Common myeloid progenitor, CD34-positive (primary cell): ENCODE results near the gene SMOC2.

Experiments
- CTCF ChIA-PET: fragments of 350-600 bp; sonication (Branson Sonifier 250); formaldehyde crosslinking; loops from one replicate; lab custom pipeline; 2021; ENCODE audit warnings: antibody characterized with exemption; lab: Charles Lee
- POLR2A ChIA-PET: fragments of 350-600 bp; sonication (Branson Sonifier 250); formaldehyde crosslinking; loops from one replicate; lab custom pipeline; 2021; ENCODE audit warnings: antibody characterized with exemption; lab: Charles Lee
- DNase-seq, 3 donors: peaks; one replicate each; pipeline versions ENCODE4 v3.0.0 to v3.0.0-alpha.2; 2013
- H3K27ac ChIP-seq, 2 experiments: 1 replicate in 1 of 2; 2 replicates in 1 of 2; pipeline ENCODE4 v1.7.0; 2013; ENCODE audit warnings: inconsistent platforms in 2 of 2, low read length in 2 of 2, mild to moderate bottlenecking in 2 of 2, low read depth in 1 of 2, moderate library complexity in 1 of 2; ENCODE audit not compliant: severe bottlenecking in 2 of 2, insufficient read depth in 1 of 2, poor library complexity in 1 of 2
- H3K27me3 ChIP-seq, 5 experiments: replicated peaks in 2 of 5; 1 replicate in 3 of 5; 2 replicates in 2 of 5; pipeline versions ENCODE4 v1.6.1 to v1.7.0; 2013; ENCODE audit warnings: low read length in 4 of 5, mild to moderate bottlenecking in 2 of 5, moderate library complexity in 2 of 5, inconsistent platforms in 1 of 5; ENCODE audit not compliant: insufficient read depth in 5 of 5, control insufficient read depth in 4 of 5
- H3K36me3 ChIP-seq, 4 experiments: 1 replicate in 2 of 4; 2 replicates in 2 of 4; pipeline versions ENCODE4 v1.6.1 to v1.7.0; 2013; ENCODE audit warnings: low read length in 3 of 4, control low read depth in 1 of 4, mild to moderate bottlenecking in 1 of 4; ENCODE audit not compliant: control insufficient read depth in 4 of 4, insufficient read depth in 4 of 4
- H3K4me1 ChIP-seq, 4 experiments: 1 replicate in 3 of 4; 2 replicates in 1 of 4; pipeline versions ENCODE4 v1.6.1 to v1.7.1; 2013; ENCODE audit warnings: low read length in 3 of 4, mild to moderate bottlenecking in 3 of 4, control low read depth in 1 of 4, inconsistent platforms in 1 of 4, moderate library complexity in 1 of 4; ENCODE audit not compliant: control insufficient read depth in 4 of 4, insufficient read depth in 4 of 4; ENCODE audit errors: control extremely low read depth in 1 of 4
- H3K4me3 ChIP-seq, 7 experiments: 1 replicate in 4 of 7; 2 replicates in 3 of 7; pipeline versions ENCODE4 v1.5.1 to v1.7.0; 2013; ENCODE audit warnings: mild to moderate bottlenecking in 7 of 7, low read length in 6 of 7, moderate library complexity in 6 of 7, inconsistent platforms in 2 of 7, low read depth in 2 of 7, control low read depth in 1 of 7; ENCODE audit not compliant: insufficient read depth in 4 of 7, control insufficient read depth in 1 of 7; ENCODE audit errors: extremely low read depth in 1 of 7
- H3K9me3 ChIP-seq, 5 experiments: 1 replicate in 4 of 5; 2 replicates in 1 of 5; pipeline versions ENCODE4 v1.6.1 to v1.7.1; 2013; ENCODE audit warnings: low read length in 4 of 5, mild to moderate bottlenecking in 2 of 5, inconsistent platforms in 1 of 5, low read depth in 1 of 5, moderate library complexity in 1 of 5; ENCODE audit not compliant: control insufficient read depth in 4 of 5, insufficient read depth in 2 of 5; ENCODE audit errors: control extremely low read depth in 1 of 5
- WGBS: methylation state at CpG from one replicate; pipeline ENCODE4 v1.1.5; 2013; ENCODE audit not compliant: insufficient coverage; 5-methylcytosine and 5-hydroxymethylcytosine counted together

The SMOC2 gene

DNA sequence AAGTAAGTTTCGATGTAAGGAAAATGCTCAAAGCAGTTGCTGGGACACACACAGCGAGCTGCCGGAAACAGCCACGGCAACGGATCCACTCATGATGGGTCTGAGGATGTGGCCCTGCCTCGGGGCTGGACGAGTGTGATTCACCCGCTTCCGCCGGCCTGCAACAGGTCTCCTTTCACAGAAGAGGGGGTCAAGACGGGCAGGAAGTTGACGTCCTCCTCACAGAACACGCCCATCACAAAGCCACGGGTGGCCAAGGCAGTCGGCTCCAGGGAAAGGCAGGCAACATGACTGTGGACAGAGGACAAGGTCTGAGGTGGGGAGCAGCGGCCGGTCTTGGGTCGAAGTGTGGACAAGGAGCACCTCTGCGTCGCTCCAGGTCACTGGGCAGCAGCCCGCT lies 29.9 kb upstream of the SMOC2 start:
- DNase-seq: no peak
- no peaks in the 10 kb centered on the region for H3K36me3 ChIP-seq
- H3K9me3 ChIP-seq: no peaks in the 10 kb centered on the region
- WGBS: 95% methylated on average over 21 of the region's 21 CpGs
- peaks cover 0 to 10% (median 0%) of the 10 kb centered on the region in 5 experiments for H3K27me3 ChIP-seq
- no peak overlapping the region for H3K4me3 ChIP-seq
- ChIA-PET POLR2A (no interaction called here), CTCF (no interaction called here)
- H3K27ac ChIP-seq: no peak overlapping the region
- H3K4me1 ChIP-seq: no peaks in the 10 kb centered on the region

- no peak overlapping the region for H3K4me3 ChIP-seq
- H3K27me3 ChIP-seq: peaks cover 0 to 13% (median under 1%) of the 10 kb centered on the region in 5 experiments
- CTCF ChIA-PET: no interaction called here
- POLR2A ChIA-PET: no interaction called here
- H3K36me3 ChIP-seq: no peaks in the 10 kb centered on the region
- DNase-seq: no peak
- WGBS: 97% methylated on average over 6 of the region's 28 CpGs
- H3K4me1 ChIP-seq: no peaks in the 10 kb centered on the region
- H3K9me3 ChIP-seq: no peaks in the 10 kb centered on the region
- H3K27ac ChIP-seq: no peak overlapping the region
These were observed 29.2 kb upstream of the SMOC2 start for GRCh38 chr6:168411793-168412192.

DNA sequence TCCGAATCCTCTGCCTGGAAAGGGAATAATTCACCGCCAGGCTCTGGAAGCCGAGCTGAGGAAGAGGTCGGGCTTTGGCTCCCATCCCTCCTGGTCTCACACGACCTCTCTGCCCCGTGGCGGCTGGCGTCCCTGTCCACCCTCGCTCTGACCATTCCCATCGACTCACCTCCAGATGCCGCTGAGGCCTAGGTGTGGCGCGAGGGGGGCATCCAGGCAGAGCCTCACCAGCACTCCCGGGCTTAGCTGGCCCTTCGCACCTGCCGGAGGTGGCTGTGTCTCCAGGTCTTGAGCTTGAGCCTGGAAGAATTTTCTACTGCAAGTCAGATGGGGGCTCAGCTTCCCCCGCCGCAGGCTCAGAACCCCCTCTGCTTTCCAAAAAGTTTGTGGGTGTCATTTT lies 28.5 kb upstream of the SMOC2 start:
- H3K9me3 ChIP-seq: no peaks in the 10 kb centered on the region
- peaks cover 0 to 18% (median 4%) of the 10 kb centered on the region in 5 experiments for H3K27me3 ChIP-seq
- POLR2A ChIA-PET: no interaction called here
- H3K4me3 ChIP-seq: no peak overlapping the region
- H3K27ac ChIP-seq: no peak overlapping the region
- H3K36me3 ChIP-seq: no peaks in the 10 kb centered on the region
- 95% methylated on average over 12 of the region's 18 CpGs for WGBS
- CTCF ChIA-PET: no interaction called here
- H3K4me1 ChIP-seq: no peaks in the 10 kb centered on the region
- DNase-seq: no peak

DNA sequence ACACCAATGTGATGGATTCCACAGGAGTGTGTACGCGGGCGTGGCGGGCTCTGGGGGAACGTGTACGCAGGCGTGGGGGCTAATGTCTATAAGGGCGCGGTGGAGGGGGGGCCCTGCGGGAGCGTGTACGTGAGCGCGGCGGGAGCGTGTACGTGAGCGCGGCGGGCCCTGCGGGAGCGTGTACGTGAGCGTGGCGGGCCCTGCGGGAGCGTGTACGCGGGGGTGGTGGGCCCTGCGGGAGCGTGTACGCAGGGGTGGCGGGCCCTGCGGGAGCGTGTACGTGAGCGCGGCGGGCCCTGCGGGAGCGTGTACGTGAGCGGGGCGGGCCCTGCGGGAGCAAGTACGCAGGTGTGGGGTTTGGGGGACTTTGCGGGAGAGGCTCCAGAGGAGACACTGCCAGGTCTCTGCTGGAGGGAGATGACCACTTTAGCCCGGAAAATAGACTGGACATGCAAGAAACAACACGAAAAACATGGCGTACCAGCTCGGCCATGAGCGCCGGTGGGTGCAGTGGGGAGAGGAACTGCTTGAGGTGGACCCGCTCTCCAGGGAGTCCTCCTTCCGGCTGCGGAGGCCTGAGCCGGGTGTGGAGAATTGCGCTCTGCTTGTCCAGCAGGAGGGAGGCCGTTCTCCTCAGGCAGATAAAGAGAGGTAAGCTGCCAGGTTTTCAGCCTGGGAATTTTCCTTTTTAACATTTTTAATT lies 27.8 kb upstream of the SMOC2 start:
- 98% methylated on average over 50 of the region's 59 CpGs for WGBS
- Histone ChIP-seq H3K27ac (no peak overlapping the region), H3K9me3 (no peaks in the 10 kb centered on the region), H3K36me3 (no peaks in the 10 kb centered on the region), H3K27me3 (peaks cover 0 to 23% (median 7%) of the 10 kb centered on the region in 5 experiments), H3K4me3 (no peak overlapping the region), H3K4me1 (no peaks in the 10 kb centered on the region)
- DNase-seq: no peak
- ChIA-PET CTCF (no interaction called here), POLR2A (no interaction called here)

DNA sequence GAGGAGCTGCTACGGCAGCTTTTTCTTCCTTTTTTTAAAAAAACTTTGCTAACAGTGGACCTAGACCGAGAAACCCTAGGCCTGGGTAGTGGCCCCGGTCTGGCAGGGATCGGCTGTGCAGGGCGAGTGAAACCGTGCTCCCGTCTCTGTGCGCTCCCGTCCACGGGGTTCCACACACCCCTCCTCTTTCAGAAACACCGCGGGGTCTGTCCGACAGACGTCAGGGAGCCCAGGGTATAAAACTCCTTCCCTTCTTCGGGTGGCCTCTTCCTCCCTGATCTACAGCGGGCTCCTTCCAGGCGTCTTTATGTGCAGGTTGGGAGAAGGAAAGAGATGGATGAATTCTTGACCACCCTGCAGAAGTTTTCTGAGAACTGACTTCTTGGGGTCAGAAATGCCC lies 27.1 kb upstream of the SMOC2 start:
- Histone ChIP-seq H3K4me3 (no peak overlapping the region), H3K4me1 (no peaks in the 10 kb centered on the region), H3K27ac (no peak overlapping the region), H3K27me3 (peaks cover 0 to 30% (median 10%) of the 10 kb centered on the region in 5 experiments), H3K9me3 (peaks cover 0 to 2% (median 0%) of the 10 kb centered on the region in 5 experiments), H3K36me3 (no peaks in the 10 kb centered on the region)
- ChIA-PET POLR2A (no interaction called here), CTCF (no interaction called here)
- 92% methylated on average over 4 of the region's 17 CpGs for WGBS
- no peak for DNase-seq

GRCh38 chr6:168414336-168415097 lies 26.5 kb upstream of the SMOC2 start:
- H3K27me3 ChIP-seq: peaks cover 0 to 34% (median 10%) of the 10 kb centered on the region in 5 experiments
- no peak overlapping the region for H3K4me3 ChIP-seq
- H3K36me3 ChIP-seq: no peaks in the 10 kb centered on the region
- peaks cover 0 to 2% (median 0%) of the 10 kb centered on the region in 5 experiments for H3K9me3 ChIP-seq
- ChIA-PET POLR2A (no interaction called here), CTCF (no interaction called here)
- 85% methylated on average over 12 of the region's 14 CpGs for WGBS
- H3K27ac ChIP-seq: no peak overlapping the region
- no peak for DNase-seq
- H3K4me1 ChIP-seq: no peaks in the 10 kb centered on the region
